Stimulated activated CD4-positive, alpha-beta T cell treated with anti-CD3 and anti-CD28 coated beads, Interleukin-12 subunit alpha, Interleukin-12 subunit beta, amount 100 ng/mL, for 48 hours (primary cell): ENCODE measurements around the gene IST1.
"Not testable (repeated sequence)": the region's sequence is repeated elsewhere in the genome, so short reads cannot be mapped to it uniquely, and the experiment has no call there.

Experiments used
- DNase-seq, 3 donors: peaks; one replicate each; pipeline ENCODE4 v3.0.0-alpha.2; 2020; ENCODE audit warnings: low read depth in 2 of 3, low spot score in 1 of 3

The IST1 gene

GRCh38 chr16:71880176-71880575 lies 15.2 kb upstream of the IST1 start:
- no peak for DNase-seq

GRCh38 chr16:71882505-71883167 lies 12.7 kb upstream of the IST1 start:
- peak; percentile 54 to 95 (median 65) for DNase-seq

DNA sequence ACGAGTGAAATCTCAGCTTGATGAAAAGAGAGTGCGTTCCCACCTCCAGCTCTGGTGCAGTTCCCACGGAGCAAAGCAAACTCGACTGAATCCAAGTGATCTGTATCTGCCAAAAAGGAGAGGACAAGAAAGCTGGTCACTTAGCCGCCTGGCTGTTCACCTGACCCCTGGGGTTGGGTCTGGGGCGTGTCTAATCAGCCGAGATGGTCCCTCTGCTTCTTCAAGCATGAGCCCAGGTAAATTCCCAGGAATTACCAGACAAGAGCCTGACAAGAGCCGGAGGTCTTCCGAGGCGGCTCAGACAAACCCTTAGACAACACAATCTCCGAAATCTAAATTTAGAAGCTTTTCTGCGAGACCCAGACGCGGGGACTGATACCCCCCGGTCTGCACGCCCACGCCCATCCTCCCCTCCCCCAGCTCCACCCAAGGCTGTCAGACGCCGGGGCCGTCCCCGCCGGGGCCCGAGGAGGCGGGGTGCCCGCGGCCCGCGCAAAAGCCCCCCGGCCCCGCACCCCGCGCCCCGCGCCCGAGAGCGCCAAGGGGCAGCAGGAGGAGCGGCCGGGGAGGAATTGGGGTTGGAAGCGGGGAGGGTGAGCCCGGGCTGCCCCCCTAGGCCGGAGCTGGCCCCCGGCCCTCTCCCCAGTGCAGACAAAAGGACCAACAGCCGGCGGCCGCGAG lies 12.0 kb upstream of the IST1 start:
- peak in 1 of 3 donors; percentile 26 for DNase-seq

GRCh38 chr16:71883849-71884638 lies 11.3 kb upstream of the IST1 start, which contains the start of gene ZNF821:
TSS of gene ZNF821 (minus strand) at chr16:71884182. CDS start at chr16:71879946, 4,236 bp downstream.
- DNase-seq: peak; percentile 53 to 70 (median 62)

DNA sequence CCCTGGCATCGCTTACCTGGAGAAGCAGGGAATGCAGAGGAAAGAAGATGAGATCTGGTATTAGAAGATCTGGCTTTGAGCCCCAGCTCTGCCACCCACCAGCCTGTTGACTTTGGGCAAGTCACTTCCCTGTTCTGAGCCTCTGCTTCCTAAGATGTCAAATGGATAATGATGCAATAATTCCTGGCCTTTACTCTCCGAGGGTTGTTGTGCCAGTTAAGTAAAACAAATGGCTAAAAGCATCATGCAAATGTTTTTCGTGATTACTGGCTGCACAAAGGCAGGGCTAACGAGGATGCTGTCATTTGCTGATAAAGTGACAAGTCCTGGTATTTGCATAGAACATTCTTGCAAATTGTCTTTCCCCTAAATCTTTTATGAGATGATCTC lies 10.1 kb upstream of the IST1 start:
- no peak for DNase-seq

- no peak for DNase-seq
These were observed 6.2 kb upstream of the IST1 start for GRCh38 chr16:71889147-71889546.

GRCh38 chr16:71893888-71894228 lies 1.5 kb upstream of the IST1 start:
- DNase-seq: no peak

- peak in 1 of 3 donors; percentile 8 for DNase-seq
These were observed 956 bp upstream of the IST1 start for GRCh38 chr16:71894229-71894920.

- DNase-seq: no peak
These were observed 491 bp downstream of the IST1 start for GRCh38 chr16:71895679-71896365.

DNA sequence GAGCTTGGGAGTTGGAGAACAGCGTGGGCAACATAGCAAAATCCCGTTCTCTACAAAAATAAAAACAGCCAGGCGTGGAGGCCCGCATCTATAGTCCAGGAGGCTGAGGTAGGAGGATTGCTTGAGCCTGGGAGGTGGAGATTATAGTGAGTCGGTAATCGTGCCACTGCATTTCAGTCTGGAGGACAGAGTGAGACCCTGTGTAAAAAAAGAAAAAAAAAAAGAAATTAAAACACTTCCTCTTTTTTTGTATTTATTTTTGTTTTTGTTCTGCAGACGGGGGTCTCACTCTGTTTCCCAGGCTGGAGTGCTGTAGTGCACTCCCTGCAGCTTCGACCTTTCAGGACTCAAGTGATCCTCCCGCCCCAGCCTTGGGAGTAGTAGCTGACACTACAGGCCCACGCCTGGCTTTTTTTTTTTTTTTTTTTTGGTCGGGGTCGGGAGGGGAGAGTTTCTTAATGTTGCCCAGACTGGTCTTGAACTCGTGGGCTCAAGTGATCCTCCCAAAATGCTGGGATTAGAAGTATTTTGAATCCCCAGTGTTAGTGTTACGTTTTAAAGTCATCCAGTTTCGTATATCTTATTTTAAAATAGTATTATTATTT lies 1.5 kb downstream of the IST1 start:
- no peak for DNase-seq

DNA sequence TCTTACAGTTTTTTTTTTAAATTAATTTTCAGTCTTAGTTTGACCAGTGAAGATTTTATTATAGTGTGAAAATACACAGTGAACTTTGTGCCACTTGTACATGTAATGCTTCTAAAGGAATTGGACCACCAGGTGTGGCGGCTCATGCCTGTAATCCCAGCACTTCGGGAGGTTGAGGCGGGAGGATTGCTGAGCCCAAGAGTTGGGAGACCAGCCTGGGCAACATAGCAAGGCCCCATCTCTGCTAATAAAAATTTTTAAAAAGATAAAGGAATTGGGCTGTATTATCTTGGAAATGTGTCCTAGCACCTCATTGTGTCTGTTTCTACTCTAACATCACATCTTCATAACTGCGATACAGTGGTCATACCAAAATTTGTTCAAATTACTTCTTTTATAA lies 3.8 kb downstream of the IST1 start:
- no peak for DNase-seq

GRCh38 chr16:71902656-71903365 lies 7.5 kb downstream of the IST1 start:
- no peak for DNase-seq

DNA sequence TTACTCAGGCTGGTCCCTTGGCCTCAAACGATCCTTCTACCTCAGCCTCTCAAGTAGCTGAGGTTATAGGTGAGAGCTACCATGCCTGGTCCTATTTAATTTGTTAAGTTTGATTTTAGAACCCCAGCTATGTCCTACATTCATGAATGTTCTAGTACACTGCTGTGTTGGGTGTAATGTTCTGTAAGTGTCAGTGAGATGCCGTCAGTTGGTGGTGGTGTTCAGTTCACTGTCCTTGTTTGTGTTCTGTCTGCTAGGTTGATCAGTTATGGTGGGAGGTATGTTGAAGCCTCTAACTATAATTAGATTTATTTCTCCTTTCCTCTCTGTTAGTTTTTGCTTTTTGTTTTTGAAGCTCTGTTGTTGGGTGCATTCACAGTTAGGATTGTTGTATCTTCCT lies 8.3 kb downstream of the IST1 start:
- DNase-seq: no peak

DNA sequence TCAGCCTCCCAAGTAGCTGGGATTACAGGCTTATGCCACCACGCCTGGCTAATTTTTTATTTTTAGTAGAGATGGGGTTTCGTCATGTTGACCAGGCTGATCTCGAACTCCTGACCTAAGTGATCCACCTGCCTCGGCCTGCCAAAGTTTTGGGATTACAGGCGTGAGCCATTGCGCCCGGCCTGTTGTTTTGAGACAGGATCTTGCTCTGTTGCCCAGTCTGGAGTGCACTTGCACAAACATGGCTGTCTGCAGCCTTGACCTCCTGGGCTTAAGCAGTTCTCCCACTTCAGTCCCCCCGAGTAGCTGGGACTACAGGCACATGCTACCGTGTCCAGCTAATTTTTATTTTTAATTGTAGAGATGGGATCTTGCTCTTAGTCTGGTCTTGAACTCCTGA lies 8.9 kb downstream of the IST1 start:
- no peak for DNase-seq

DNA sequence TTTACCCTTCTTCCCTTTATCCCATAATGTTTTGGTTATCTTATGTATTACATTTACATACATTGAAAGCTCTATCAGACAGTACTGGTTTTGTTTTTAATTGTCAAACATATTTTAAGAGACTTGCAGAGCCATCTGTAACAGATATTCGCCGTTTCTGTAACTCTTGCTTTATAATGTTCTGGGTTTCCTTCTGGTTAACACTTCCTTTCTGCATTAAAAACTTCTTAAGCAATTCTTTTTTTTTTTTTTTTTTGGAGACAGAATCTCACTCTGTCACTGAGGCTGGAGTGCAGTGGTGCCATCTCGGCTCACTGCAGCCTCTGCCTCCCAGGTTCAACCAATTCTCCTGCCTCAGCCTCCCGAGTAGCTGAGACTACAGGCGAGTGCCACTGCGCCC lies 10.4 kb downstream of the IST1 start:
- not testable (repeated sequence) for DNase-seq

DNA sequence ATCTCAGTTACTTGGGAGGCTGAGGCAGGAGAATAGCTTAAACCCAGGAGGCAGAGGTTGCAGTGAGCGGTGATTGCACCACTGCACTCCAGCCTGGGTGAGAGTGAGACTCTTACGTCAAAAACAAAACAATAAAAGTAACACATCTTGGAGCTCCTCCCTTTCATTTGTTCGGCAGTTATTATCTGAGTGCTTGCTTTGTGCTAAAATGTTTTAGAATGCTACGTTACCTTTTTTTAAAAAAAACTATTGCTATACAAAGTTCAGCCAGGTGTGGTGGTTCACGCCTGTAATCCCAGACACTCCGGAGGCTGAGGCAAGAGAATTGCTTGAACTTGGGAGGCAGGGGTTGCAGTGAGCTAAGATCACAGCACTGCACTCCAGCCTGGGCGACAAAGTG lies 15.8 kb downstream of the IST1 start:
- DNase-seq: no peak

DNA sequence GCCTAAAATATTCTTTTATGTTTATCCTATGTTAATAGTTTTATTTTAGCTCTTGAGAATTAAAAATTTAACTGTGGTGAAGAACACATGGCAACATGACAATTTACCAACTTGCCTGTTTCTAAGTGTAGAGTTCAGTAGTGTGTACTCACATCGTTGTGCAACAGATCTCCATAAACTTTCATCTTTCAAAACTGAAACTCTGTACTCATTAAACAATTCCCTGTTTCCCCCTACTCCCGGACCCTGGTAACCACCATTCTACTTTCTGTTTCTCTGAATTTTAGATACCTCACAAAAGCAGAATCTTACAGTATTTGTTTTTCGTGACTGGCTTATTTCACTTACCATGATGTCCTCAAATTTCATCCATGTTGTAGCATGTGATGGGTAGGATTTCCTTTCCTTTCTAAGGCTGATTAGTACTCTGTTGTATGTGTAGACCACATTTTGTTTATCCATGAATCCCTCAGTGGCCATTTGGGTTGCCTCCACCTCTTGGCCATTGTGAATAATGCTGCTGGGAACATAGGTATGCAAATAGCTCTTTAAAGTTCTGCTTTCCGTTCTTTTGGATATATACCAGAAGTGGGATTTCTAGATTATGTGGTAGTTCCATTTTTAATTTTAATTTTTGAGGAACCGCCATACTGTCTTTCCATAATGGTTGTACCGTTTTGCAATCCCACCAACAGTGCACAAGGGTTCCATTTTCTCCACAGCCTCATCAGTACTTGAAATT lies 17.4 kb downstream of the IST1 start:
- DNase-seq: no peak

DNA sequence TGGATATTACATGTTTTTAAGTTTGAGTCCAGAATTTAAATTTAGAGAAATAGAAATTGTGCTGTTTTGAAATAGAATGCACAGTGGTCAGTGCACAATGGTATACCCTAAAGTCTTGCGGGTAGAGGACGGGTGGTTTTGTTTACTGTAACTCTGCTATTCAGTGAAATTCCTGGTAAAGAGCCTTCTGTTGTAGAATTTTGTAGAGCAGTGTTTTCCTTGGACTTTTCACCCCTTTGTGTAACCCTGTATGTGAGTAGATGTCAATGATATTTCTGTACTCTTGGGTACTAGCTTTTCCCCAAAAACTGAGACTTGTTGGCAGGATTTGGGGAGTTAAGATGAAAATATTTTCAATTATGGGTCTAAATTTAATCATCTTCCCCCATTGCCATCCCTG lies 19.5 kb downstream of the IST1 start:
- no peak for DNase-seq

DNA sequence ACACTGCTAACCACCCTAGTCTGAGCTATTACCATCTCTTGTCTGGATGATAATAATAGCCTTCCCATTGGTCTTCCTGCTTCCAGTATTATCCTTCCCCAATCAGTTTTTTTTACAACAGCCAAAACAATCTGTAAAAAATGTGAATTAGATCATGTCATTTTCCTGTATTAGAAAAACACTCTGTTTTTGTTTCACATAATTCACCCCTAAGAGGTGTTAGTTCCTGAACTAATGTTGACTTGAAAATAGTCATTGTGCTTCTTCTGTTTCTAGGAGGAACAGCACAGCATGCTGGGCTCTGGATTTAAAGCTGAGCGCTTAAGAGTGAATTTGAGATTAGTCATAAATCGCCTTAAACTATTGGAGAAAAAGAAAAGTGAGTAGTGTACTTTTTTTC lies 20.0 kb downstream of the IST1 start:
- DNase-seq: no peak
